GM21576 (cell line): Measurements from ENCODE around the gene MPPED2.

Experiments
- ATAC-seq: cut with Tn5 transposase; IDR thresholded peaks from one replicate; pipeline ENCODE4 v1.9.1; 2021; ENCODE audit warnings: mild to moderate bottlenecking, moderate library complexity; ENCODE audit not compliant: unreplicated experiment

Gene MPPED2

GRCh38 chr11:30488304-30488998 lies 97.7 kb downstream of the MPPED2 start:
- no peak for ATAC-seq

DNA sequence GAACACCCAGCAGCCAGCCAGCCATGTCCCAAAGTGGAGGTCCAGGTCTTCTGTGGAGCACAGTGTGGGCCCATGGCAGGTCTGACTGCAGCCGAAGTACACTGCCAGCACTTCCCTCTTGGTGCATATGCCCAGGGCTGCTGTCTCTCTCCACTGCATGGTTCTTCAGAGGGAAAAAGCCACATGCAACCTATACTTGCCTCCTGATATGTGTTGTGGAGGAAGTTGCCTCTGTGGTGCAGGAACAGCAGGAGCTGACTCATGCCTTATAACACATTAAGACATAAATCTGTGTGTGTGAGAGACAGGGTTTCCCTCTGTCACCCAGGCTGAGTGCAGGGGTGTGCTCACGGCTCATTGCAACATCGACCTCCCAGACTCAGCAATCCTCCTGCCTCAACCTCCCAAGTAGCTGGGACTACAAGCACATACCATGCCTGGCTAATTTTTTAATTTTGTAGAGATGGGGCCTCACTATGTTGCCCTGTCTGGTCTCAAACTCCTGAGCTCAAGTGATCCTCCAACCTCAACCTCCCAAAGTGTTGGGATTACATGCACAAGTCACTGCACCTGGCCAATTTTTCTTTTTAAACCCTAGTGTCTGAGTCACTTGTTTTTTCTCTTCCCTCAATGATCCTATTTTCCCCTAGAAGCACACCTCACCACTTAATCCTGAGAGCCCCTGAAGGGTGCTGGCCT lies 98.8 kb downstream of the MPPED2 start:
- no peak for ATAC-seq

- no peak for ATAC-seq
These were observed 100.4 kb downstream of the MPPED2 start for GRCh38 chr11:30485756-30486155.

GRCh38 chr11:30485222-30485621 lies 100.9 kb downstream of the MPPED2 start:
- no peak for ATAC-seq

DNA sequence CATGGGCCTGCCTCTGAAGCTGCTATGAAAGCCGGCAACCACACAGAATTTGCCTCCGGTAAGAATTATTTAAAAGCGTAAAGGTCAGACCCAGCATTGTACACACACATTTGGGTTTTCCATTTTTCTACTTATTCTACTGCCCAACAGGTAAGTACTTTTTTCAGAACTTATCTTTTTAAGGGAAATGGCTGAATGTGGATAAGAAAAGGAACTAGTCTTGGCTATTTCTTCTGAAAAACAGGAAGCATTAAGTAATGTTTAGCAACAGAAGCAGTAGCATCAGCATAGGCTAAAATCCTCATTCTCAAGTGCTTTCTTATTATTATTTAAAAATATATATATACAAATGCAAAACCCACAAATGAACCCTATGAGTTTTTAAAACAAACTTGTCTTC lies 103.1 kb downstream of the MPPED2 start:
- ATAC-seq, result no peak

GRCh38 chr11:30481796-30482195 lies 104.4 kb downstream of the MPPED2 start:
- ATAC-seq, result no peak

DNA sequence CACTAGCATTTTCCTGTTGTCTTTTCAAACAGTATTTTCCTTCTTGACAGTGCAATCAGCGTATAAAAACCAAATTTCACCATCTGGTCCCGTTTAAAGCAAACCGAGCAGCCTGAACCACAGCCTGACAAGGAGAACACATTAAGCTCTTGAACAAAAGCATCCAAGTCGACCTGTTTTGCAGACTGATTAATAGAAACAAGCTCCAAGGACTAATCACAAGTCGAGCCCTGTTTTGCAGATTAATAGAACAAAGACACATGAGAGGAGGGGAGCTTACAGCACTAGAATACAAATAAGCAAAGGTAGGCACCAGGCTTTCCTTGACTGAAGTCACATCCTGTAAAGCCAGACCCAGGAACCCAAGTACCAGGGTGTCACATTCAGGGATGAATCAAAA lies 104.8 kb downstream of the MPPED2 start:
- ATAC-seq, result no peak

DNA sequence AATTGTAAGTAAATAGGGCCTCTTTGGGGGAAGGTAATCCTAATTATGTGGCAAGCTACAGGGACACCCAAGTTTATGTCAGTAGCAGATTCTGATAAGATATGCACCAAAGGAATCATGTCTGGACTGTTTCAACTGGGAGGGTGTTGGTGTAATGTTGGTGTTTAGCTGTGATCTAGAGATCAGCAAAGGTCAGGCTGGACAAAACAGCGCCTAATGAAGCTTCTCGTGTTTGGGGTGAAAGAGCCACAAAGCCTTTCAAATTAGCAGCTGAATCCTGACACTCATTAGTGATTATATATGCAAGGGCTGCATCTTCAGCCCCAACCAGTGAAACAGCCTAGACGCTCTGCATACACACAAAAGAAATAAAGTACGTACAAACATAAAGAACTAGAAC lies 106.3 kb downstream of the MPPED2 start:
- no peak for ATAC-seq

- ATAC-seq, result no peak
These were observed 107.2 kb downstream of the MPPED2 start for GRCh38 chr11:30478923-30479322.

GRCh38 chr11:30477061-30477460 lies 109.1 kb downstream of the MPPED2 start:
- no peak for ATAC-seq

DNA sequence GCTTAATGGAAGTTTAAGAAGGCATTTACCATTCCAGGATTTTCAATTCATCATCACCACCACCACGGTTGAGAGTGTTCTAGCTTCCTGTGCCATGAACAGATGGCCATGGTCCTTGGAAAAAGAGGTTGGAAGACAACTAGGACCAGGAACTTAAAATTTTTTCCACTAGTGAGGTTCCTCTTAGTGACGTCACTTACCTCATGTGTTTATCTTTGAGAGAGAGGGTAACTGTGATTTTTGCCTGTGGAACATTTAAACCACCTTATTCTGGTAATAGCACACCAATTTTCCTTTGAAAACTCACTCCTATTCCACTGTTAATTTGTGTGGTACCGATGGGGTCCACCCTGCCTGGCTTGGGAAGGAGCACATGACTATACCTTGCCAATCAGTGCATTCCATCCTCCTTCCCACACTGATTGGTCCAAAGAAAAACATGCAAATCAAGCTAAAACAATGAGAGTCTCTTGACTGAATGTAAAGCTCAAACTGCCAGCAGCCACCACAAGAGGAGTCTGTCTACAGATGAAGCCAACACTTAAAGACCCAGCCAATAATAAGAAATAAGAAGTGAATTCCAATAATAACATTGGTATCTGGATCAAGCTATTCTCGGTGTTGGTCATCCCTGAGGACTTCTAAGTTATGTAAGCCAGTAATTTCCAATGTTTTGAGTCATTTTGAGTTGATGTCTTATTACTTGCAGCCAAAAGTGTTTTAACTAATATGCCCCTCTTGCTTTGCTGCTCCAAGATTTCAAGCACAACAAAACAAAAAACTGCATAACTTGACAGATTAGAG lies 111.8 kb downstream of the MPPED2 start:
- ATAC-seq, result no peak

- no peak for ATAC-seq
These were observed 114.9 kb downstream of the MPPED2 start for GRCh38 chr11:30471244-30471643.

- ATAC-seq, result no peak
These were observed 117.3 kb downstream of the MPPED2 start for GRCh38 chr11:30468881-30469280.

DNA sequence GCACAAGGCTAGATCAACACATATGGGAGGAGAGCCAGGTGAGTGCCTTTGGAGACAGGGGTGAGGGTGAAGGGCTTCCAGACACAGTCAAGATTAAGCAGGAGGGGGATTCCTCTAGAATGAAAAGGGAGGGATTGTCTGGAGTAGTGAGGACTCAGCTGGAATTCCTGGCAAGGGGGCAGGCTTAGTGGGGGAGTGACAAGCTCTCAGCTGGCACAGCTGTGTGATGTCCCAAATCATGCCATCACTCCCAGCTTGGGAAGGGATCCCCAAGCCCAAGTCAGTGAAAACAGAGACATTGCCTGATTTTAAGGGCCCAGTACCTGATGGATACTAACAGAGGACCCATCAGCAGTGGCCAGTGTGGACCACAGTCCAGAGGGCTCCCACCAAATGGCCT lies 119.0 kb downstream of the MPPED2 start:
- ATAC-seq, result no peak

GRCh38 chr11:30465623-30466022 lies 120.5 kb downstream of the MPPED2 start:
- ATAC-seq, result no peak

GRCh38 chr11:30465192-30465591 lies 121.0 kb downstream of the MPPED2 start:
- ATAC-seq, result no peak

DNA sequence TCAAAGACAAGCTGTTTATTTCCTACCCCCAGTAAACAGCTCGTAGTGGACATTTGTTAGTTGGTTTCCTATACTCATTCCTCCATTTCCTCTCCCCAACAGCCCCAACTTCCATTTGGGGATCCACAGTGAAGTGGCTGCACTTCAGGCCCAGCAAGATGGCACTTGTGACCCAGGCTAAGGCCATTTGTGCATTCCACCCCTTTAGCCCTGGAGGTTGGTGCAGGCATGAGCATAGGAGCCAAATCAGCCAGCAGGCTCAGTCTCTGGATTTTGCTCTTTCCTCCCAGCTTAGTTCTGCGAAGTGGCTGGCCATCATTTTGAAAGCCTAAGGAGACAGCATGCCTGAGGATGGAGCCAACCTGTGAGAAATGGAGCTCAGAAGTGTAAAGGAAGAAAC lies 122.9 kb downstream of the MPPED2 start:
- no peak for ATAC-seq

DNA sequence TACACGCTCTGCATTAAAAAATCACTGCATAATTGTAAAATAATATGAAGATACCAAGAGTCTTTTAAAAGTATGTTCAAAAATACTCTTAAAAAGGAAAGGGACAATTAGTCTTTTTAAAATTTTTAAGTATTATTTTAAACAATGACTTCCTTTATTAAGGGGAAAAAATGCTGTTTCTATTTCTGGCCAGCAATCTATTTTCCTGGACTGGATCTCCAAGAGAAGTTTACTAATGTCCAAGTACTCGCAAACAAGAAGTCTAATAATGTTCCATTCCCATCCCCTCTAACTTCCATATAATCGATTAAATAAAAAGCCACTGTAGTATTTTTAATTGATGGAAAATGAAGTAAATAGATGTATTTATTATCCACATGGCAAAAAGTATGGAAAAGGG lies 123.7 kb downstream of the MPPED2 start:
- no peak for ATAC-seq

DNA sequence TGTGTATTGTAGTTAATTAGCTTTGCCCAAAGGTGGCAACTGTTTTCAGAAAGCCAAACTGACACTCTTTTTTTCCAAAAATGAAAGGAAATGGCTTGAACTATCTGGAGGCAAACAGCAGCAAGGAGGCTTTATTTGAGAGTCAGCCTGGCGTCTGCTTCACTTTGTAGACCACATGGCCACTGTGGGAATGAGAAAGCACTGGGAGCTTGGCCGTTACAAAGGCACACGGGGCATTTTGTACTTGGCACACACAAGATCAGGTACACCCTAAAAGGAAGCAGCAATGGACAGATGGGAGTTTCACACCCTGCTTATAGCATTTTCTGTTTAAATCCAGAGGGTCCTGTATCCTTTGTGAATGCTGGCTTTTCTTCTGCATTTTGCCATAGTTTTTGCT lies 126.3 kb downstream of the MPPED2 start:
- no peak for ATAC-seq

- ATAC-seq, result no peak
These were observed 126.8 kb downstream of the MPPED2 start for GRCh38 chr11:30459306-30459705.

- no peak for ATAC-seq
These were observed 127.6 kb downstream of the MPPED2 start for GRCh38 chr11:30458541-30458940.

DNA sequence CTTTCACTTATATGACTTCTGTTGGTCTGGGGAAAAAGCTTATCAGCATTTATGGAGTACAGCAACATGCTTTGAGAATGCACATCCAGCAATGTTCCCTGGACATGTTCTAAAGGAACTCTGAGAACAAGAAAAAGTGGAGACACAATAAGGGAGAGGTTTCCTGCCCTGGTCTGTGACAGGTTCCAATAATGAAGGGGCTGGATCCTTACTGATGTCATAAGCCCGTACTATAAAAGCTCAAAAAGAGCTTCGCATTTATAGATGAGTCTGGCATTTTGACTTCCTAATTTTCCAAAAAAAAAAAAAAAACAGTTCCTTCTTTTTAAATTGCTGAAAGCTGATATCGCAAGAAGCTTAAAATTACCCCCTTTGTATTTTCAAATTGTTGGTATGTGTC lies 129.1 kb downstream of the MPPED2 start:
- ATAC-seq, result no peak
